Measurements from ENCODE around the gene ERCC6L2. TPM values are rescaled to one million over a fixed set of nuclear protein-coding genes. Genes with fewer than 3 reads are reported as not detected.

Gene ERCC6L2
- total and polyA plus RNA-seq, 2 of the 8 experiments (the other 6 are each of a cell fraction or from before 2014, with no cell fraction given) = 9.8 to 50.0 TPM

- Histone ChIP-seq H3K56ac (replicated peaks; ENCODE audit: insufficient read length, low read depth, low read length) (no peak overlapping the region), H3K4me2 (ENCODE audit: insufficient read depth in 1 of 2, low read depth in 2 of 2, low read length in 2 of 2) (no peak overlapping the region), H3K36me3 (ENCODE audit: control insufficient read depth in 2 of 4, insufficient read depth in 4 of 4, low read length in 3 of 4) (peaks cover 0 to 49% (median 12%) of the 10 kb centered on the region in 4 experiments; a peak in 6 of 8 replicates), H4K20me1 (replicated peaks in 1 of 2; ENCODE audit: control insufficient read depth in 1 of 2, insufficient read depth in 2 of 2, low read length in 2 of 2) (no peaks in the 10 kb centered on the region), H2BK12ac (ENCODE audit: low read depth, low read length) (no peak overlapping the region), H3K4ac (replicated peaks; ENCODE audit: insufficient read length, low read depth, low read length) (no peak overlapping the region), H2BK120ac (replicated peaks; ENCODE audit: low read depth, low read length) (no peak overlapping the region), H3K18ac (ENCODE audit: extremely low read depth, low read length) (no peak overlapping the region), H3K23ac (ENCODE audit: insufficient read length) (no peak overlapping the region), H3K23me2 (ENCODE audit: low read depth, low read length) (no peaks in the 10 kb centered on the region), H2AFZ (ENCODE audit: low read length) (no peak overlapping the region), H4K8ac (ENCODE audit: extremely low read depth, insufficient read depth, low read length) (no peak overlapping the region), H4K91ac (replicated peaks; ENCODE audit: insufficient read length, low read length) (no peak overlapping the region), H2AK5ac (ENCODE audit: low read depth, low read length) (no peak overlapping the region), H3K79me2 (ENCODE audit: control insufficient read depth in 1 of 2, insufficient read depth in 2 of 2, low read length in 2 of 2) (no peaks in the 10 kb centered on the region), H3K4me3 (ENCODE audit: extremely low read depth in 1 of 4, insufficient read depth in 2 of 4, low read depth in 3 of 4, low read length in 4 of 4) (no peak overlapping the region), H2BK20ac (ENCODE audit: low read length) (no peak overlapping the region), H3K79me1 (ENCODE audit: low read depth, low read length) (no peaks in the 10 kb centered on the region), H3K14ac (ENCODE audit: insufficient read length) (no peak overlapping the region), H2BK5ac (ENCODE audit: low read depth, low read length) (no peak overlapping the region), H3K4me1 (replicated peaks in 1 of 4; ENCODE audit: control insufficient read depth in 3 of 4, insufficient read depth in 4 of 4, low read length in 3 of 4) (peaks cover 0 to 6% (median 4%) of the 10 kb centered on the region in 4 experiments; a peak in 4 of 7 replicates), H3K27ac (ENCODE audit: low read depth, low read length) (no peak overlapping the region), H3K9ac (replicated peaks in 1 of 4; ENCODE audit: extremely low read depth in 1 of 4, low read depth in 3 of 4, low read length in 3 of 4) (no peak overlapping the region), H3K9me3 (ENCODE audit: insufficient read depth in 2 of 2, low read depth in 1 of 2, low read length in 1 of 2) (peaks cover 0 to 3% of the 10 kb centered on the region in 2 experiments; a peak in 2 of 4 replicates), H4K5ac (ENCODE audit: insufficient read length, low read depth, low read length) (no peak overlapping the region), H3K27me3 (replicated peaks in 1 of 4; ENCODE audit: control insufficient read depth in 3 of 4, extremely low read depth in 1 of 4, insufficient read depth in 3 of 4, low read length in 3 of 4) (no peaks in the 10 kb centered on the region), H2BK15ac (ENCODE audit: low read length) (no peak overlapping the region)
- CTCF ChIA-PET (ENCODE audit: partially characterized antibody) = interaction anchor here (0.9 kb wide), 1 partner anchor 8 kb away, joined by 4 read pairs; no protein-coding TSS in a partner anchor
- DNase-seq (ENCODE audit: low read depth in 1 of 2, low spot score in 2 of 2) = no peak
- no peak for FAIRE-seq
- POLR2A ChIA-PET (ENCODE audit: partially characterized antibody) = no interaction called here
- TF ChIP-seq TBP (IDR thresholded peaks at IDR 0.05; ENCODE audit: low read depth, low read length) = no peak
- TF ChIP-seq YY1 (IDR thresholded peaks at IDR 0.05; ENCODE audit: low read depth, low read length) = no peak
- no peak for TF ChIP-seq SAP30 (IDR thresholded peaks at IDR 0.05; ENCODE audit: insufficient read depth, insufficient replicate concordance, low read length)
- no peak for TF ChIP-seq SP1 (IDR thresholded peaks at IDR 0.05; ENCODE audit: low read depth, low read length)
- TF ChIP-seq USF2 (IDR thresholded peaks at IDR 0.05; ENCODE audit: low read length) = no peak
- no peak for TF ChIP-seq KDM1A (IDR thresholded peaks at IDR 0.05; ENCODE audit: borderline replicate concordance, low read length)
- TF ChIP-seq ATF3 (IDR thresholded peaks at IDR 0.05; ENCODE audit: insufficient read depth, low read depth, low read length) = no peak
- no peak for TF ChIP-seq CBX5 (IDR thresholded peaks at IDR 0.05; ENCODE audit: low read depth, low read length)
- TF ChIP-seq POU5F1 (IDR thresholded peaks at IDR 0.05; ENCODE audit: low read depth, low read length) = no peak
- no peak for TF ChIP-seq CEBPB (IDR thresholded peaks at IDR 0.05; ENCODE audit: low read depth, low read length)
- no peak for TF ChIP-seq BRCA1 (IDR thresholded peaks at IDR 0.05; ENCODE audit: low read depth, low read length)
- TF ChIP-seq JUN (IDR thresholded peaks at IDR 0.05; ENCODE audit: low read depth, low read length) = no peak
- TF ChIP-seq MAFK (IDR thresholded peaks at IDR 0.05; ENCODE audit: low read depth, low read length) = no peak
Measured at GRCh38 chr9:95927271-95928004, 51.9 kb downstream of the ERCC6L2 start.
